ENCODE data around the gene CCDC85B.

CCDC85B gene

GRCh38 chr11:65903068-65903481 lies 12.6 kb downstream of the CCDC85B start:
- Histone ChIP-seq H2AFZ (ENCODE audit: low read length) (no peak overlapping the region), H3K9ac (ENCODE audit: low read length) (no peak overlapping the region), H3K4me1 (ENCODE audit: insufficient read depth, low read length, severe bottlenecking) (peaks cover 19% of the 10 kb centered on the region)

GRCh38 chr11:65903715-65904114 lies 13.2 kb downstream of the CCDC85B start:
- no peak for TF ChIP-seq EZH2 (IDR thresholded peaks at IDR 0.05; ENCODE audit: borderline replicate concordance, low read length)
- TF ChIP-seq, protein P1, sequence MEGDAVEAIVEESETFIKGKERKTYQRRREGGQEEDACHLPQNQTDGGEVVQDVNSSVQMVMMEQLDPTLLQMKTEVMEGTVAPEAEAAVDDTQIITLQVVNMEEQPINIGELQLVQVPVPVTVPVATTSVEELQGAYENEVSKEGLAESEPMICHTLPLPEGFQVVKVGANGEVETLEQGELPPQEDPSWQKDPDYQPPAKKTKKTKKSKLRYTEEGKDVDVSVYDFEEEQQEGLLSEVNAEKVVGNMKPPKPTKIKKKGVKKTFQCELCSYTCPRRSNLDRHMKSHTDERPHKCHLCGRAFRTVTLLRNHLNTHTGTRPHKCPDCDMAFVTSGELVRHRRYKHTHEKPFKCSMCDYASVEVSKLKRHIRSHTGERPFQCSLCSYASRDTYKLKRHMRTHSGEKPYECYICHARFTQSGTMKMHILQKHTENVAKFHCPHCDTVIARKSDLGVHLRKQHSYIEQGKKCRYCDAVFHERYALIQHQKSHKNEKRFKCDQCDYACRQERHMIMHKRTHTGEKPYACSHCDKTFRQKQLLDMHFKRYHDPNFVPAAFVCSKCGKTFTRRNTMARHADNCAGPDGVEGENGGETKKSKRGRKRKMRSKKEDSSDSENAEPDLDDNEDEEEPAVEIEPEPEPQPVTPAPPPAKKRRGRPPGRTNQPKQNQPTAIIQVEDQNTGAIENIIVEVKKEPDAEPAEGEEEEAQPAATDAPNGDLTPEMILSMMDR (IDR thresholded peaks at IDR 0.05; ENCODE audit: low read length), result no peak
- Histone ChIP-seq H3K9me2 (ENCODE audit: low read depth, low read length) (no peaks in the 10 kb centered on the region), H3K4me3 (ENCODE audit: low read depth, low read length, poor library complexity, severe bottlenecking) (no peak overlapping the region), H2AFZ (ENCODE audit: low read length) (no peak overlapping the region), H4K20me1 (ENCODE audit: insufficient read depth, low read length) (no peaks in the 10 kb centered on the region), H3K79me2 (ENCODE audit: insufficient read depth, low read length) (no peaks in the 10 kb centered on the region), H3K36me3 (ENCODE audit: insufficient read depth, low read length) (no peaks in the 10 kb centered on the region), H3K4me2 (ENCODE audit: low read length) (no peak overlapping the region), H3K27me3 (ENCODE audit: insufficient read depth, low read length) (peaks cover 8% of the 10 kb centered on the region; the same call in 1 of the 2 replicates), H3F3A (ENCODE audit: insufficient read depth, low read length) (no peaks in the 10 kb centered on the region), H3K27ac (ENCODE audit: low read depth, low read length, poor library complexity, severe bottlenecking) (no peak overlapping the region), H3K9ac (ENCODE audit: low read length) (no peak overlapping the region), H3K4me1 (ENCODE audit: insufficient read depth, low read length, severe bottlenecking) (peaks cover 19% of the 10 kb centered on the region), H3K9me3 (ENCODE audit: low read length) (no peaks in the 10 kb centered on the region)

More at GRCh38 chr11:65903068-65903481, 12.6 kb downstream of the CCDC85B start:
- Histone ChIP-seq H4K20me1 (ENCODE audit: insufficient read depth, low read length) (no peaks in the 10 kb centered on the region), H3F3A (ENCODE audit: insufficient read depth, low read length) (no peaks in the 10 kb centered on the region), H3K27me3 (ENCODE audit: insufficient read depth, low read length) (peaks cover 13% of the 10 kb centered on the region), H3K79me2 (ENCODE audit: insufficient read depth, low read length) (no peaks in the 10 kb centered on the region), H3K36me3 (ENCODE audit: insufficient read depth, low read length) (no peaks in the 10 kb centered on the region), H3K9me2 (ENCODE audit: low read depth, low read length) (no peaks in the 10 kb centered on the region), H3K4me2 (ENCODE audit: low read length) (no peak overlapping the region), H3K4me3 (ENCODE audit: low read depth, low read length, poor library complexity, severe bottlenecking) (no peak overlapping the region), H3K27ac (ENCODE audit: low read depth, low read length, poor library complexity, severe bottlenecking) (no peak overlapping the region), H3K9me3 (ENCODE audit: low read length) (no peaks in the 10 kb centered on the region)
- TF ChIP-seq, protein P1 (IDR thresholded peaks at IDR 0.05; ENCODE audit: low read length), result no peak
- no peak for TF ChIP-seq EZH2 (IDR thresholded peaks at IDR 0.05; ENCODE audit: borderline replicate concordance, low read length)

- H3K4me1 ChIP-seq (ENCODE audit: insufficient read depth, low read length, severe bottlenecking), result no peaks in the 10 kb centered on the region
- no peak overlapping the region for H3K4me3 ChIP-seq (ENCODE audit: low read depth, low read length, poor library complexity, severe bottlenecking)
- H4K20me1 ChIP-seq (ENCODE audit: insufficient read depth, low read length), result no peaks in the 10 kb centered on the region
- no peak overlapping the region for H3K9ac ChIP-seq (ENCODE audit: low read length)
- TF ChIP-seq, protein P1 (IDR thresholded peaks at IDR 0.05; ENCODE audit: low read length), result no peak
- TF ChIP-seq EZH2 (IDR thresholded peaks at IDR 0.05; ENCODE audit: borderline replicate concordance, low read length), result no peak
- H3K9me3 ChIP-seq (ENCODE audit: low read length), result no peaks in the 10 kb centered on the region
- H3K27ac ChIP-seq (ENCODE audit: low read depth, low read length, poor library complexity, severe bottlenecking), result no peak overlapping the region
- no peaks in the 10 kb centered on the region for H3K79me2 ChIP-seq (ENCODE audit: insufficient read depth, low read length)
- no peaks in the 10 kb centered on the region for H3K9me2 ChIP-seq (ENCODE audit: low read depth, low read length)
- H3K4me2 ChIP-seq (ENCODE audit: low read length), result no peak overlapping the region
- no peaks in the 10 kb centered on the region for H3F3A ChIP-seq (ENCODE audit: insufficient read depth, low read length)
- H3K36me3 ChIP-seq (ENCODE audit: insufficient read depth, low read length), result no peaks in the 10 kb centered on the region
- H3K27me3 ChIP-seq (ENCODE audit: insufficient read depth, low read length), result peaks cover 12% of the 10 kb centered on the region
- H2AFZ ChIP-seq (ENCODE audit: low read length), result no peak overlapping the region
Measured at GRCh38 chr11:65906602-65907001, 16.1 kb downstream of the CCDC85B start.
